GM10847 (cell line): ENCODE data around the gene ISCA1.

ENCODE experiments used
- POLR2A ChIP-seq: IDR thresholded peaks from 2 replicates; pipeline ENCODE4 v1.6.1; 2011; ENCODE audit not compliant: insufficient read length; ENCODE audit errors: extremely low read depth

ISCA1 gene

GRCh38 chr9:86257391-86257790 lies 24.9 kb downstream of the ISCA1 start:
- no peak for TF ChIP-seq POLR2A

- TF ChIP-seq POLR2A = no peak
Measured at GRCh38 chr9:86256653-86257052, 25.7 kb downstream of the ISCA1 start.

GRCh38 chr9:86253577-86253976 lies 28.8 kb downstream of the ISCA1 start:
- no peak for TF ChIP-seq POLR2A

- no peak for TF ChIP-seq POLR2A
Measured at GRCh38 chr9:86252870-86253269, 29.5 kb downstream of the ISCA1 start.

GRCh38 chr9:86250123-86250522 lies 32.2 kb downstream of the ISCA1 start:
- no peak for TF ChIP-seq POLR2A

- TF ChIP-seq POLR2A = no peak
Measured at GRCh38 chr9:86248746-86249145, 33.6 kb downstream of the ISCA1 start.

- TF ChIP-seq POLR2A = no peak
Measured at GRCh38 chr9:86246752-86247161, 35.6 kb downstream of the ISCA1 start.

- no peak for TF ChIP-seq POLR2A
Measured at GRCh38 chr9:86242071-86242470, 40.3 kb downstream of the ISCA1 start.

- TF ChIP-seq POLR2A = no peak
Measured at GRCh38 chr9:86241216-86241615, 41.1 kb downstream of the ISCA1 start.

- no peak for TF ChIP-seq POLR2A
Measured at GRCh38 chr9:86238861-86239770, 43.2 kb downstream of the ISCA1 start.

GRCh38 chr9:86230858-86231257 lies 51.5 kb downstream of the ISCA1 start:
- no peak for TF ChIP-seq POLR2A

GRCh38 chr9:86222667-86223066 lies 59.7 kb downstream of the ISCA1 start:
- no peak for TF ChIP-seq POLR2A

- TF ChIP-seq POLR2A = no peak
Measured at GRCh38 chr9:86219606-86220005, 62.7 kb downstream of the ISCA1 start.

- TF ChIP-seq POLR2A = no peak
Measured at GRCh38 chr9:86217076-86217755, 65.1 kb downstream of the ISCA1 start.
